Spleen (tissue), 11 donors: ENCODE measurements around the gene CFAP161. TPM values are rescaled to one million over a fixed set of nuclear protein-coding genes. Genes with fewer than 3 reads are reported as not detected.

Source experiments
- DNase-seq: peaks from one replicate; pipeline ENCODE4 v3.0.0-alpha.2; 2020
- H3K27ac ChIP-seq, 8 donors: fragments of 200-600 bp; sonication (generic) in 7 of 8; 1 replicate in 4 of 8; 2 replicates in 4 of 8; pipeline versions ENCODE4 v1.5.0 to v1.8.0; 2016 to 2021; ENCODE audit warnings: inconsistent platforms in 4 of 8, mild to moderate bottlenecking in 4 of 8, moderate library complexity in 1 of 8
- H3K27me3 ChIP-seq, 7 donors: fragments of 200-600 bp; sonication (generic) in 6 of 7; replicated peaks in 1 of 7; 1 replicate in 4 of 7; 2 replicates in 3 of 7; pipeline versions ENCODE4 v1.5.0 to v1.8.0; 2016 to 2021; ENCODE audit warnings: inconsistent platforms in 3 of 7, mild to moderate bottlenecking in 1 of 7
- H3K36me3 ChIP-seq, 6 donors: fragments of 200-600 bp; sonication (generic) in 5 of 6; 1 replicate in 4 of 6; 2 replicates in 2 of 6; pipeline versions ENCODE4 v1.5.0 to v1.8.0; 2016 to 2021; ENCODE audit warnings: inconsistent platforms in 2 of 6
- H3K4me1 ChIP-seq, 6 donors: fragments of 200-600 bp; sonication (generic) in 5 of 6; 1 replicate in 3 of 6; 2 replicates in 3 of 6; pipeline versions ENCODE4 v1.5.0 to v1.8.0; 2016 to 2021; ENCODE audit warnings: inconsistent platforms in 3 of 6
- H3K4me3 ChIP-seq, 8 donors: fragments of 200-600 bp; sonication (generic) in 7 of 8; 1 replicate in 4 of 8; 2 replicates in 4 of 8; pipeline versions ENCODE4 v1.5.0 to v1.8.0; 2016 to 2021; ENCODE audit warnings: inconsistent platforms in 4 of 8, mild to moderate bottlenecking in 4 of 8, moderate library complexity in 2 of 8
- H3K9me3 ChIP-seq, 8 donors: fragments of 200-600 bp; sonication (generic) in 7 of 8; 1 replicate in 4 of 8; 2 replicates in 4 of 8; pipeline versions ENCODE4 v1.5.0 to v1.8.0; 2016 to 2021; ENCODE audit warnings: inconsistent platforms in 4 of 8
- POLR2A ChIP-seq, 3 donors: fragments of 450-650 bp; IDR thresholded peaks; one replicate each; pipeline ENCODE4 v1.5.1; 2017; ENCODE audit warnings: antibody characterized with exemption in 3 of 3, mild to moderate bottlenecking in 1 of 3
- POLR2AphosphoS5 ChIP-seq, 3 donors: sonication (generic); formaldehyde crosslinking; IDR thresholded peaks; one replicate each; pipeline ENCODE4 v1.5.1; 2017; ENCODE audit warnings: antibody characterized with exemption in 3 of 3
- WGBS, 5 donors: extraction: QIAGEN DNeasy Blood & Tissue Kit in 3 of 5; methylation state at CpG; one replicate each; pipeline versions ENCODE4 v1.1.5 to v1.1.7; 2013 to 2018; 5-methylcytosine and 5-hydroxymethylcytosine counted together
- intact Hi-C: fragments of 100-400 bp; cut with DNase I; formaldehyde crosslinking; loops from one replicate; pipeline ENCODE4 v1.15.0; 2023; ENCODE audit warnings: low total_unique reads
- polyA plus RNA-seq, 3 donors: library from polyadenylated mRNA; stranded (reverse); fragments of 200-250 nt; gene quantifications; one replicate each; pipeline ENCODE4 v1.2.1, GENCODE V29; 2013
- total RNA-seq, 7 donors: library from RNA; depleted of rRNA in 3 of 7; stranded (reverse); fragments of >200 nt in 3 of 7; fragmentation: NEBNext Ultra II Directional in 4 of 7; extraction: Animal tissue kit (Norgen Biotek cat#: 25700) in 4 of 7; gene quantifications; one replicate each; pipeline versions ENCODE4 v1.1.0 to v1.2.1, GENCODE V29; 2016 to 2021
- TF ChIP-seq, protein P1 (sequence below), 11 experiments: fragments of 200-600 bp in 7 of 11; fragments of 450-650 bp in 4 of 11; sonication (generic) in 4 of 11; IDR thresholded peaks in 8 of 11; conservative IDR thresholded peaks in 3 of 11; 1 replicate in 7 of 11; 2 replicates in 4 of 11; pipeline versions ENCODE4 v1.4.0 to v1.8.0; 2016 to 2021; ENCODE audit warnings: antibody characterized with exemption in 11 of 11, inconsistent platforms in 4 of 11, mild to moderate bottlenecking in 1 of 11
- donor health status: healthy with polysubstance abuse.
- donor health status: DM: no; HTN: no; CAD: no; lungs with moderate emphysema.
- donor health status: DM: no; HTN: no; CAD: no.
- donor health status: Bipolar disorder and iron deficiency.
- donor health status: healthy.
- donor health status: DM: no; HTN: no; CAD: no.
- donor health status: DM: yes; HTN: yes; CAD: no.

The CFAP161 gene
- total and polyA plus RNA-seq, 10 donors: 0.06 to 2.0 (median 0.48) TPM; not detected in 3

- intact Hi-C loops: no loop called here
- H3K4me3 ChIP-seq: no peak overlapping the region
- DNase-seq: no peak
- peaks cover 0 to 3% (median 0%) of the 10 kb centered on the region in 6 donors for H3K4me1 ChIP-seq
- peaks cover 0 to 7% (median 0%) of the 10 kb centered on the region in 7 donors for H3K27me3 ChIP-seq
- 75 to 87% (median 79%) methylated on average over 5 of the region's 5 CpGs for WGBS, 5 donors
- TF ChIP-seq POLR2A (IDR thresholded peaks at IDR 0.05) (no peak), POLR2AphosphoS5 (IDR thresholded peaks at IDR 0.05) (no peak)
- TF ChIP-seq, protein P1, sequence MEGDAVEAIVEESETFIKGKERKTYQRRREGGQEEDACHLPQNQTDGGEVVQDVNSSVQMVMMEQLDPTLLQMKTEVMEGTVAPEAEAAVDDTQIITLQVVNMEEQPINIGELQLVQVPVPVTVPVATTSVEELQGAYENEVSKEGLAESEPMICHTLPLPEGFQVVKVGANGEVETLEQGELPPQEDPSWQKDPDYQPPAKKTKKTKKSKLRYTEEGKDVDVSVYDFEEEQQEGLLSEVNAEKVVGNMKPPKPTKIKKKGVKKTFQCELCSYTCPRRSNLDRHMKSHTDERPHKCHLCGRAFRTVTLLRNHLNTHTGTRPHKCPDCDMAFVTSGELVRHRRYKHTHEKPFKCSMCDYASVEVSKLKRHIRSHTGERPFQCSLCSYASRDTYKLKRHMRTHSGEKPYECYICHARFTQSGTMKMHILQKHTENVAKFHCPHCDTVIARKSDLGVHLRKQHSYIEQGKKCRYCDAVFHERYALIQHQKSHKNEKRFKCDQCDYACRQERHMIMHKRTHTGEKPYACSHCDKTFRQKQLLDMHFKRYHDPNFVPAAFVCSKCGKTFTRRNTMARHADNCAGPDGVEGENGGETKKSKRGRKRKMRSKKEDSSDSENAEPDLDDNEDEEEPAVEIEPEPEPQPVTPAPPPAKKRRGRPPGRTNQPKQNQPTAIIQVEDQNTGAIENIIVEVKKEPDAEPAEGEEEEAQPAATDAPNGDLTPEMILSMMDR (IDR thresholded peaks at IDR 0.05 in 8 of 11, conservative IDR thresholded peaks at IDR 0.05 in 3 of 11): no peak
- H3K27ac ChIP-seq: no peak overlapping the region
- no peaks in the 10 kb centered on the region for H3K9me3 ChIP-seq
- no peaks in the 10 kb centered on the region for H3K36me3 ChIP-seq
These were observed 47.0 kb upstream of the CFAP161 start for GRCh38 chr15:81087066-81087465.

DNA sequence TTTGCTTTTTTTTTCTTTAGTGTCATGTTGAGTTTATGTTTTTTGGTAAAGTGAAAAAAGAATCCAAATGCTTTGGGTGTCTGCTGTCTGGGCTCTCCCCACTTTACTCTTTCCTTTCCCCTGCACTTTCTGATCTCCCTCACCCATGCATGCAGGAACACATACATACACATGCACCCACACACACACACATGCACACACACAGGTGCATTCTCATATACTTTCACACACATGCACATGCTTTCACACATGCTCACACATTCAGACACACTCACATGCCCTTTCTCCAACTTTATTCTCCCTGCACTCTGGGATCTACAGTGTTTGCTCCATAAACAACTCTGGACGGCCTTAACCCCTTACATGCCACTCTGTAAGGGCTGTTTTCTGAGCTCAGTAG lies 46.4 kb upstream of the CFAP161 start:
- no peaks in the 10 kb centered on the region for H3K36me3 ChIP-seq
- no peak overlapping the region for H3K4me3 ChIP-seq
- H3K4me1 ChIP-seq: peaks cover 0 to 10% (median 0%) of the 10 kb centered on the region in 6 donors
- H3K27ac ChIP-seq: no peak overlapping the region
- DNase-seq: no peak
- no peaks in the 10 kb centered on the region for H3K9me3 ChIP-seq
- TF ChIP-seq POLR2A (IDR thresholded peaks at IDR 0.05) (no peak), POLR2AphosphoS5 (IDR thresholded peaks at IDR 0.05) (no peak)
- TF ChIP-seq, protein P1 (IDR thresholded peaks at IDR 0.05 in 8 of 11, conservative IDR thresholded peaks at IDR 0.05 in 3 of 11): no peak
- 60 to 79% (median 67%) methylated on average over 1 of the region's 1 CpG for WGBS, 5 donors
- H3K27me3 ChIP-seq: peaks cover 0 to 10% (median 0%) of the 10 kb centered on the region in 7 donors
- intact Hi-C loops: no loop called here

DNA sequence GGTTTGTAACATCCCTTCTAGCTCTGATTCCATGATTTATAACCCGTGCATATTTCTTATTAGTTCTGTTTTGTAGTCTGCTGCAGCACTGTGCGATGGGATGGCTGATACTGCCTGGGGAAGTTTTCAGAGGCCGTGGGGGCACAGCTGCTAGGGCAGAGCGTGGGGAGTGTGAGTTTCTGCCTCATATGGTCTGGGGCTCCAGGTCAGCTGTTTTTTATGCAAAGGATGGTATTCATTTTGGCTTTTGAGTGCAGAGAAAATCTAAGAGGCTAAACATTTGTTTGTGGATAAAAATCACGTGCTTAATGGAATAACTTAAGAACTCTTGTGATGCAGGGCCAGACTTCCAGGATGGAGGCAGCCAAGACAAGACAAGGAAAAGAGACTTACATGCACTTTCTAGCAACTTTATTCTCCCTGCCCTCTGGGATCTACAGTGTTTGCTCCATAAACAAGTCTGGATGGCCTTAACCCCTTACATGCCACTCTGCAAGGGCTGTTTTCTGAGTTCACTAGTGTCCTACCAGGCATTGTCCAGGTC lies 45.5 kb upstream of the CFAP161 start:
- WGBS, 5 donors: 65 to 82% (median 69%) methylated on average over 5 of the region's 5 CpGs
- Histone ChIP-seq H3K27ac (no peak overlapping the region), H3K9me3 (no peaks in the 10 kb centered on the region), H3K36me3 (no peaks in the 10 kb centered on the region), H3K4me3 (no peak overlapping the region), H3K27me3 (peaks cover 0 to 10% (median 0%) of the 10 kb centered on the region in 7 donors), H3K4me1 (peaks cover 0 to 15% (median 2%) of the 10 kb centered on the region in 6 donors)
- no peak for DNase-seq
- intact Hi-C loops: no loop called here
- TF ChIP-seq, protein P1 (IDR thresholded peaks at IDR 0.05 in 8 of 11, conservative IDR thresholded peaks at IDR 0.05 in 3 of 11): no peak
- no peak for TF ChIP-seq POLR2AphosphoS5 (IDR thresholded peaks at IDR 0.05)

GRCh38 chr15:81091889-81092558 lies 42.0 kb upstream of the CFAP161 start:
- H3K27ac ChIP-seq: peak overlapping the region in 6 of 8 donors; percentile 14 to 71 (median 60)

More at GRCh38 chr15:81091889-81092558, 42.0 kb upstream of the CFAP161 start:
- WGBS, 5 donors: 42 to 53% (median 47%) methylated on average over 13 of the region's 13 CpGs
- DNase-seq: no peak
- Histone ChIP-seq H3K4me3 (no peak overlapping the region), H3K27me3 (peaks cover 0 to 24% (median 0%) of the 10 kb centered on the region in 7 donors), H3K9me3 (no peaks in the 10 kb centered on the region), H3K4me1 (peaks cover 0 to 24% (median 2%) of the 10 kb centered on the region in 6 donors), H3K36me3 (no peaks in the 10 kb centered on the region)
- intact Hi-C loops: no loop called here
- TF ChIP-seq, protein P1 (IDR thresholded peaks at IDR 0.05 in 8 of 11, conservative IDR thresholded peaks at IDR 0.05 in 3 of 11): no peak
- TF ChIP-seq POLR2A (IDR thresholded peaks at IDR 0.05) (no peak), POLR2AphosphoS5 (IDR thresholded peaks at IDR 0.05) (no peak)
